Liver (tissue), 9 donors: ENCODE measurements around the gene ADCY10. TPM values are rescaled to one million over a fixed set of nuclear protein-coding genes. Genes with fewer than 3 reads are reported as not detected.

Experiments used
- DNase-seq: peaks from one replicate; pipeline ENCODE4 v3.0.0-alpha.2; 2017; ENCODE audit warnings: low spot score
- H3K27ac ChIP-seq, 2 donors: one replicate each; pipeline ENCODE4 v1.7.0; 2013; ENCODE audit warnings: inconsistent platforms in 2 of 2, low read length in 2 of 2, control low read depth in 1 of 2, low read depth in 1 of 2, mild to moderate bottlenecking in 1 of 2
- H3K27me3 ChIP-seq, 4 donors: one replicate each; pipeline versions ENCODE4 v1.6.1 to v1.7.0; 2013; ENCODE audit warnings: low read length in 3 of 4, inconsistent platforms in 1 of 4, mild to moderate bottlenecking in 1 of 4, moderate library complexity in 1 of 4; ENCODE audit not compliant: control insufficient read depth in 4 of 4, insufficient read depth in 4 of 4
- H3K36me3 ChIP-seq, 4 donors: one replicate each; pipeline versions ENCODE4 v1.6.1 to v1.7.0; 2013; ENCODE audit warnings: low read length in 3 of 4, mild to moderate bottlenecking in 3 of 4, low read depth in 1 of 4, moderate library complexity in 1 of 4; ENCODE audit not compliant: control insufficient read depth in 4 of 4, insufficient read depth in 3 of 4
- H3K4me1 ChIP-seq, 4 donors: one replicate each; pipeline versions ENCODE4 v1.6.1 to v1.7.0; 2013; ENCODE audit warnings: low read length in 3 of 4, mild to moderate bottlenecking in 3 of 4, moderate library complexity in 1 of 4; ENCODE audit not compliant: control insufficient read depth in 4 of 4, insufficient read depth in 4 of 4
- H3K4me3 ChIP-seq, 3 donors: one replicate each; pipeline versions ENCODE4 v1.6.1 to v1.7.0; 2013; ENCODE audit warnings: low read length in 3 of 3, control low read depth in 1 of 3, low read depth in 1 of 3, mild to moderate bottlenecking in 1 of 3
- H3K9ac ChIP-seq, 2 donors: one replicate each; pipeline ENCODE4 v1.7.0; 2013; ENCODE audit warnings: low read length in 2 of 2, mild to moderate bottlenecking in 2 of 2, moderate library complexity in 2 of 2, control low read depth in 1 of 2, low read depth in 1 of 2
- H3K9me3 ChIP-seq, 4 donors: one replicate each; pipeline versions ENCODE4 v1.6.1 to v1.7.0; 2013; ENCODE audit warnings: low read length in 3 of 4; ENCODE audit not compliant: control insufficient read depth in 4 of 4
- ATF3 ChIP-seq: IDR thresholded peaks from 2 replicates; pipeline ENCODE4 v1.6.1; 2016; ENCODE audit warnings: antibody characterized with exemption
- EGR1 ChIP-seq, 2 donors: IDR thresholded peaks; 2 replicates each; pipeline ENCODE4 v1.6.1; 2016 to 2018; ENCODE audit warnings: antibody characterized with exemption in 2 of 2, low read depth in 2 of 2
- FOXA1 ChIP-seq: IDR thresholded peaks from 2 replicates; pipeline ENCODE4 v1.6.1; 2016; ENCODE audit warnings: antibody characterized with exemption
- FOXA2 ChIP-seq: IDR thresholded peaks from 2 replicates; pipeline ENCODE4 v1.6.1; 2016; ENCODE audit warnings: antibody characterized with exemption
- GABPA ChIP-seq, 2 donors: IDR thresholded peaks in 1 of 2; conservative IDR thresholded peaks in 1 of 2; 2 replicates each; pipeline ENCODE4 v1.6.1; 2016; ENCODE audit warnings: antibody characterized with exemption in 2 of 2, mild to moderate bottlenecking in 1 of 2, moderate library complexity in 1 of 2
- HNF4A ChIP-seq, 2 donors: conservative IDR thresholded peaks; 2 replicates each; pipeline ENCODE4 v1.6.1; 2016; ENCODE audit warnings: antibody characterized with exemption in 2 of 2, mild to moderate bottlenecking in 2 of 2
- HNF4G ChIP-seq: IDR thresholded peaks from 2 replicates; pipeline ENCODE4 v1.6.1; 2016; ENCODE audit warnings: antibody characterized with exemption
- JUND ChIP-seq, 2 donors: IDR thresholded peaks; 2 replicates each; pipeline ENCODE4 v1.6.1; 2016; ENCODE audit warnings: antibody characterized with exemption in 2 of 2
- MAX ChIP-seq: IDR thresholded peaks from 2 replicates; pipeline ENCODE4 v1.6.1; 2016; ENCODE audit warnings: antibody characterized with exemption
- NR2F2 ChIP-seq: IDR thresholded peaks from 2 replicates; pipeline ENCODE4 v1.6.1; 2016; ENCODE audit warnings: antibody characterized with exemption
- REST ChIP-seq: IDR thresholded peaks from 2 replicates; pipeline ENCODE4 v1.6.1; 2016; ENCODE audit warnings: antibody characterized with exemption, mild to moderate bottlenecking
- RXRA ChIP-seq, 2 donors: IDR thresholded peaks; 2 replicates each; pipeline ENCODE4 v1.6.1; 2017 to 2018; ENCODE audit warnings: antibody characterized with exemption in 2 of 2, mild to moderate bottlenecking in 1 of 2
- SP1 ChIP-seq: IDR thresholded peaks from 2 replicates; pipeline ENCODE4 v1.6.1; 2018; ENCODE audit warnings: antibody characterized with exemption, mild to moderate bottlenecking
- YY1 ChIP-seq: IDR thresholded peaks from 2 replicates; pipeline ENCODE4 v1.6.1; 2016; ENCODE audit warnings: antibody characterized with exemption, mild to moderate bottlenecking
- ZBTB33 ChIP-seq: IDR thresholded peaks from 2 replicates; pipeline ENCODE4 v1.6.1; 2016; ENCODE audit warnings: antibody characterized with exemption
- WGBS: extraction: QIAGEN DNeasy Blood & Tissue Kit; methylation state at CpG from one replicate; pipeline ENCODE4 v1.1.7; 2013; 5-methylcytosine and 5-hydroxymethylcytosine counted together
- polyA plus RNA-seq, 2 donors: library from polyadenylated mRNA; stranded (reverse) in 1 of 2; unstranded in 1 of 2; fragments of 200-250 nt in 1 of 2; fragments of >200 nt in 1 of 2; fragmentation: Nextera tagmentation in 1 of 2; extraction: Ambion mirVana in 1 of 2; gene quantifications; one replicate each; pipeline versions ENCODE4 v1.2.1 to v1.2.3, GENCODE V29; 2013 to 2015
- total RNA-seq, 2 donors: library from RNA; depleted of rRNA; stranded (reverse); fragments of >200 nt; gene quantifications; one replicate each; pipeline ENCODE4 v1.2.3, GENCODE V29; 2014
- donor health status: healthy.
- donor health status: healthy.
- donor health status: healthy.
- donor health status: healthy.
- donor health status: healthy.

Gene ADCY10
- total and polyA plus RNA-seq, 4 donors = 0.89 to 4.7 (median 2.3) TPM

GRCh38 chr1:167776151-167776550 lies 137.8 kb downstream of the ADCY10 start:
- Histone ChIP-seq H3K36me3 (peaks cover 2 to 12% (median 5%) of the 10 kb centered on the region in 4 donors), H3K9ac (no peak overlapping the region), H3K4me3 (no peak overlapping the region), H3K27ac (no peak overlapping the region), H3K4me1 (no peaks in the 10 kb centered on the region), H3K27me3 (no peaks in the 10 kb centered on the region), H3K9me3 (no peaks in the 10 kb centered on the region)
- TF ChIP-seq YY1 = no peak
- no peak for TF ChIP-seq ATF3
- TF ChIP-seq ZBTB33 = no peak
- no peak for TF ChIP-seq GABPA (IDR thresholded peaks at IDR 0.05 in 1 of 2, conservative IDR thresholded peaks at IDR 0.05 in 1 of 2)
- TF ChIP-seq JUND (IDR thresholded peaks at IDR 0.05) = no peak
- no peak for TF ChIP-seq FOXA2
- TF ChIP-seq FOXA1 = no peak
- no peak for TF ChIP-seq NR2F2
- TF ChIP-seq HNF4A (conservative IDR thresholded peaks at IDR 0.05) = no peak
- no peak for TF ChIP-seq RXRA (IDR thresholded peaks at IDR 0.05)
- WGBS = 94% methylated on average over 1 of the region's 1 CpG
- no peak for DNase-seq

- Histone ChIP-seq H3K4me1 (no peaks in the 10 kb centered on the region), H3K9me3 (no peaks in the 10 kb centered on the region), H3K4me3 (no peak overlapping the region), H3K36me3 (peaks cover 2 to 12% (median 5%) of the 10 kb centered on the region in 4 donors), H3K27me3 (no peaks in the 10 kb centered on the region), H3K9ac (no peak overlapping the region), H3K27ac (no peak overlapping the region)
- WGBS = 84% methylated on average over 2 of the region's 2 CpGs
- TF ChIP-seq MAX = no peak
- no peak for TF ChIP-seq RXRA (IDR thresholded peaks at IDR 0.05)
- no peak for TF ChIP-seq REST
- TF ChIP-seq YY1 = no peak
- no peak for TF ChIP-seq SP1
- no peak for TF ChIP-seq FOXA1
- no peak for TF ChIP-seq ATF3
- TF ChIP-seq ZBTB33 = no peak
- no peak for TF ChIP-seq HNF4G
- no peak for TF ChIP-seq JUND (IDR thresholded peaks at IDR 0.05)
- TF ChIP-seq EGR1 (IDR thresholded peaks at IDR 0.05; ENCODE audit: low read depth in 2 of 2) = no peak
- no peak for DNase-seq
Measured at GRCh38 chr1:167775178-167775577, 138.8 kb downstream of the ADCY10 start.
